ENCODE measurements around the gene SLIT3.

SLIT3 gene

DNA sequence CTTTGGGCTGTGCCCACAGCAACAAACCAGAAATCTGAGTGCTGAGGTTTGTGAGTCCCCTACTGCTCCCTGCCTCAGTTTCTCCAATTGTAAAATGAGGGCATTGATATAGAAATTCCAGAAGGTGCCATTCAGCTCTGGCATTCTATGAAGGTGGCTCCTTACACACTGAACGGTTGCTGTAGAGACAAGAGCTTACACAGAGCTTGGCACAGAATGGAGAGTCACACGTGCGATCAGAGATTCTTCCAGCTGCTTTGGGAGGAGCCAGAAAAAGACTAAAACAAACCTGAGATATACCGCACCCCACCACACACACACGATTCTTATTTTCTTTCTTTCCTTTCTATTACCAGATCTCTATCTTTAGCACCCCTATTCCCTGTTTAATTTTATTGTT is 122.7 kb downstream of the SLIT3 start:
- DNase-seq (ENCODE audit: low read depth in 1 of 2, low spot score in 1 of 2): no peak

- DNase-seq (ENCODE audit: low read depth in 1 of 2, low spot score in 1 of 2): no peak
Observed at GRCh38 chr5:169176709-169177694, 123.9 kb downstream of the SLIT3 start.

DNA sequence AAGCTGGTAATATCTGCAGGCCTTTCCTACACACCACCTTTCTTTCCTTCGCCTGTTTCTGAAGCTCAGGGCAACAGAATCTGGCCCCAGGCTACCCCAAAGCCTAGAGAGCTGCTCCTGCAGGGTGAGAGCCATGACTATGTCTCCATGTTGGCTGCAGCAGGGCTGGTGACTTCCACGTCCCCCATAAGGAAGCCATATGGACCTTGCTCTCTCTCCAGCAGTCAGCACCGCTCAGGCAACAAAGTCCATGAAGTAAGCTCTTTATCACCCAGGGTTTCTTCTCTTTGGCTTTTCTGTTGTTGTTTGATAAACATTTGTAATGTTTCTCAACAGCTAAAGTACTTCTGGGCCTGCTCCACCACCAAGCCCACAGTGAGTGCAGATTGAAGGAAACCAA is 125.2 kb downstream of the SLIT3 start:
- DNase-seq (ENCODE audit: low read depth in 1 of 2, low spot score in 1 of 2): no peak

GRCh38 chr5:169174923-169175322 is 126.0 kb downstream of the SLIT3 start:
- DNase-seq (ENCODE audit: low read depth in 1 of 2, low spot score in 1 of 2): no peak

- DNase-seq (ENCODE audit: low read depth in 1 of 2, low spot score in 1 of 2): no peak
Observed at GRCh38 chr5:169173372-169173771, 127.6 kb downstream of the SLIT3 start.

DNA sequence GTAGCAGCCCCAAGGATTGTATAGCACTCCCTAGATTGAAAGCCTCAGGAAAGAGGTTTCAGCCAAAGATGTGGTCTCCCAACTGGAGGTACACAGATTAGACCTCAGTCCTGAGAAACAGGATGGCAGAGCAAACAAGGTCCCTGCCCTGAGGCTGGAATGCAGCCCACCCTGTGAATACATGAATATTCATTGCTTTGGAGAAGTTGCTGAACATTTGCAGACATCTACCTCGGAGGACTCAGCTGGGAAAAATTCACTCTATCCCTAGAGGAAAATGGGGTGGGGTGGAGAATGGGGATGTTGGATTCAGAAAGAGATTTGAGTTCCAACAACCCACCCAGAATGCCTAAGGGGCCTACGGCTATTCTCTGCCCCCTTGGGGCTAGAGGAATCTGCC is 129.4 kb downstream of the SLIT3 start:
- no peak for DNase-seq (ENCODE audit: low read depth in 1 of 2, low spot score in 1 of 2)

DNA sequence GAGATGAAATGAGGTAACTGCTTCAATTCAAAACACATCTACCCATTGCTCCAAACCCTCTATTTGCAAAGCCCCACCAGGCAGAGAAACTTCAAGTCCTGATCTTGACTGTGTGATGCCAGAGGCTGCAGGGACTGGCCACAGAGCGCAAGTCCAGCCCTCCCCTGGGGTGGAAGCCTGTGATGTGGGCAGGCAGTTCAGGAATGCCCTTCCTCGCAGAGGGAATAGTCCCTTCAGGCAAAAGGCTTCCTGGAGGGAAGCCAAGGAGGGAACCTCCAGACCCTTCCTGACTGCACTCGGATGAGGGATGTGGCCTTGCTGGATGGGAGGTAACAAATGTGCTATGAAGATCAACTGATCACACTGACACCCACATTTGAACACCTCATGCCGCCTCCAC is 131.2 kb downstream of the SLIT3 start:
- no peak for DNase-seq (ENCODE audit: low read depth in 1 of 2, low spot score in 1 of 2)

DNA sequence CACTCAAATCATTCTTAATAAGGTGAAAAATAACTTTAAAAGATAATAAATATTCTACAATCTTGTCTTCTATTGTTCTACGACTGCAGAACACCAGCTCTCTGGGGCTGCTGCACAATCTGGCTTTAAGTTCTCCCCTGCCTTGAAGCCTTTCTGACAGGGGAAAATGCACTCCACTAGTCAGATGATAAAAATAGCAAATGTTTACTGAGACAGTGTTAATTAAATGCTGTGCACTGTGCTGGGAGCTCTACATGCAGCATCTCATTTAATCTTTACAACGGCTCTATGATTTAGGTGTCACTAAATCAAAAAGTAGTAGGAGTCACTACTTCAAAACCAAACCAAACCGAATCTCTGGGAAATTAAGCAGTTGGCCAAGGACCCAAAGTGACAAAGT is 132.7 kb downstream of the SLIT3 start:
- no peak for DNase-seq (ENCODE audit: low read depth in 1 of 2, low spot score in 1 of 2)

DNA sequence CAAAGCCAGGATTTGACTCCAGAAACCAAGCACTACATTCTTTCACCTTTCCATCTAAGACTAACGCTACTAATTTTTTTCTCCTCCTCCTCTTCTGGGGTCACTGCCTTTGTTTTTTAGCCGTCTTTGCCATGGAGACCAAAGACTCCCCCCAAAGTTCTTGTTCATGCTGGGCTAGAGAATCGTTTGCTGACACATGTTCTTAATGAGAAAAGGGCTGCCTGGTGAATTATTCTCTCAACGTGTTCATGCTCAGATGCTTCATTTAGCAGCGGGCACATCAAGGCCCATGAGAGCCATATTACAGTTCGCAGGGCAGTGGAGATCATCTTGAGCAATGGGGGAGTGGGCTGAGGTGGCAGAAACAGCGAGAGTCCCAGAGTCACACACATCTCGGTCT is 134.9 kb downstream of the SLIT3 start:
- DNase-seq (ENCODE audit: low read depth in 1 of 2, low spot score in 1 of 2): no peak

DNA sequence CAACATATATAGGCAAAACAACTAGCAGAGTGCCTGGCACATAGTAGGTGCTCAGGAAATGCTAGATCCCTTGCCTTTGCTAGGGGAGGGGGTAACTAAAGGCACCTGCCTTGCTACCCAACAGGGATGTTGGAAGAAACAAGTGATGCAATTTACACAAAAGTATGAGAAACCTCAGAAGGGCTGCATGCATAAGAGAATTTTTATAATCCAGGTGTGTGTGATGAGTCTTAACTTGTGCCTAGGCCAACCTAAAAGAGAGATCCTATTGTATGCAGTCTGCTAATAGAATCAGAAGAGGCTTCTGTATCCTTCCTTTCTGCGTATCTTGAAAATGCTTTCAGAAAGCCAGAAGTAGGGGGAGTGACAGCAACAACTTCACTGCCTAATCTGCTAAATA is 135.9 kb downstream of the SLIT3 start:
- no peak for DNase-seq (ENCODE audit: low read depth in 1 of 2, low spot score in 1 of 2)

DNA sequence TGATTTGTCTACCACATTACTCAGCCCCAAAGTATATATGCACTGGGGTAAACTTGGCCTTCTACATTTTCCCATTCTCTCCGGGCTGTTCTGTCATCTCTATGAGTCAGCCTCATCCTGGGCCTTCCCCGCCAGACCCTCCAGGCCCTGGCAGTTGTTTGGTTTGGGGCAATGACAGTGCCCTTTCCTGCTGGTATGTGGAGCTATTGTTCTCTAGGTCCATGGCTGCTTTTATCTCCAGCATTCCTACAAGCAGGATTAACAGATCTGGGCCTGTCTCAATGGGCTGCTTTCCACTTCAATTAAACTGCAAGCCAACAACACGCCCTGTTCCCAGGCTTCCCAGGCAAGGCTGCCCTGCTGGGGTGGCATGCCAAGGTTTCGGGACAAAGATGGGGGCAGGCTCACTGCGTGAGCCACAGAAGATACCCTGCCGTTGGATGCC is 136.4 kb downstream of the SLIT3 start:
- DNase-seq (ENCODE audit: low read depth in 1 of 2, low spot score in 1 of 2): no peak

DNA sequence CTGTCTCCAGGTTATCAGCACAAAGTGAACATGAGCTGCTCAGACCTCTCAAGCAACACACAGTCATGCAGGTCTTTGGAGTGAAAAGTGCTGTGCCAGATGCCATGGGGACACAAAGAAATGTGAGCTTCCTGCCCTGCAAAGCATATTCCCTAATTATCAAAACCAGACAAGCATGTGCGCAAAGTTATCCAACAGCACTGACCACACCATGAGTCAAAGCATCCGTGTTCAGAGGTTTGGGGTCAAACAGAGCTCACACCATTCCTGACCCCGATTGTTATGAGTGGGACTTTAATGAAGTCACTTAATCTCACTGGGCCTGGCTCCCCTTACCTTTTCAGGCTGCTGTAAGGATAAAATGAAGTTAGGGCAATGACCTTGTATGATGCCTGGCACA is 138.5 kb downstream of the SLIT3 start:
- no peak for DNase-seq (ENCODE audit: low read depth in 1 of 2, low spot score in 1 of 2)

- DNase-seq (ENCODE audit: low read depth in 1 of 2, low spot score in 1 of 2): no peak
Observed at GRCh38 chr5:169161022-169161680, 139.8 kb downstream of the SLIT3 start.

- no peak for DNase-seq (ENCODE audit: low read depth in 1 of 2, low spot score in 1 of 2)
Observed at GRCh38 chr5:169160405-169160901, 140.5 kb downstream of the SLIT3 start.

GRCh38 chr5:169158764-169159163 is 142.2 kb downstream of the SLIT3 start:
- no peak for DNase-seq (ENCODE audit: low read depth in 1 of 2, low spot score in 1 of 2)

DNA sequence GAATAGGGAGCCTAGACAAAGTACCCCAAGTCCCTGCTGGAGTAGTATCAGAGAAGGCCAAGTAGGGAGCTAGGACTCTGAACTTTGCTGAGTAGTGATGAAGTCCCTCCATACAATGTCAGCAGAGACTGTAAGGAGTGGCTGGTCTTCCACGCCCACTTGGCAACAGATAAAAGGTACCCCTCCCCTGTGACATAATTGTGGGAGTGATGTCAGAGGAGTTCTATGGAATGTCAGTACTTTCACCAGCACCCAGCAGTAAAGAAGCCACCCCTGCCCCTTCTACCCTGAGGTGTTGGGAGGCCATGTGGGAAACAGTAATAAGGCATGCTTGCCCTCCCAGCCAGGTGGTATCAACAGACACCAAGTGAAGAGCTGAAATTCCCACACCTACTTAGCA is 143.9 kb downstream of the SLIT3 start:
- DNase-seq (ENCODE audit: low read depth in 1 of 2, low spot score in 1 of 2): no peak

GRCh38 chr5:169154679-169155078 is 146.3 kb downstream of the SLIT3 start:
- no peak for DNase-seq (ENCODE audit: low read depth in 1 of 2, low spot score in 1 of 2)

DNA sequence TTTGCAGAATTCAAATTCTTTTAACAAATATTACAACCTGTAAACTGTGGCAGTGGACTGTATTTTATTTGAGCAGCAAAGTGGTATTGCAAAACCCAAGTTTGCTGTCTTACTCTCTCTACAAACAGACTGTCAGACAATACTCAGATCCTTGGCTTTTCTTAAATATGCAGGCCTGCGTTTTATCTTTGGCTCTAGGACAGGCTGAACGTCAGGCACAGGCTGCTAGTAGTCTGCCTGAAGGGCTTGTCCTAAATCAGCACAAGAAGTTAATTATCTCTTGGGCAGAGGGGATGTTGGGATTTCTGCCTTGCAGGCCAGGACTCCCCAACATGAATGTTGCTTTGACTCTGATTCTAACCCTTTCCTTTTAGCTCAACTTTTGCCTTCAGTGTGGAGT is 147.5 kb downstream of the SLIT3 start:
- no peak for DNase-seq (ENCODE audit: low read depth in 1 of 2, low spot score in 1 of 2)

DNA sequence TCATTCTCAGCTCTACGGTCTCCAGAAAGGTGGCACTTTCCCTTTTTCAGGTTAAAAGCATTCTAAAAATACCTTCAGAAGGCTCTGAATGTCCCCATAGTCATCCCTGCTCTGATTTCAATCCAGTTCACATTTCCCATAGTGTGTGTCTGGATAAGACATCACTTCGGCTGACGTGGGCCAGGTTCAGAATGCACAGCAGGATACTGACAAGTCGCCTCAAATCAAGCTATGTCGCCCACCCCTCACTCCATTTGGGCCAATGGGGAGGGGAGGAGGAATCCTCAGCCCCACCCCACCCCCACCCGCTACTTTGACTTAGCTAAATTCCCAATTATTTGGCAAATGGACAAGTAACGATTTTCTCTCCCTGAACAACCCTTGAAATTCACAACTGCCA is 148.0 kb downstream of the SLIT3 start:
- no peak for DNase-seq (ENCODE audit: low read depth in 1 of 2, low spot score in 1 of 2)

- DNase-seq (ENCODE audit: low read depth in 1 of 2, low spot score in 1 of 2): no peak
Observed at GRCh38 chr5:169152453-169152852, 148.5 kb downstream of the SLIT3 start.

GRCh38 chr5:169151051-169151805 is 149.7 kb downstream of the SLIT3 start:
- no peak for DNase-seq (ENCODE audit: low read depth in 1 of 2, low spot score in 1 of 2)

DNA sequence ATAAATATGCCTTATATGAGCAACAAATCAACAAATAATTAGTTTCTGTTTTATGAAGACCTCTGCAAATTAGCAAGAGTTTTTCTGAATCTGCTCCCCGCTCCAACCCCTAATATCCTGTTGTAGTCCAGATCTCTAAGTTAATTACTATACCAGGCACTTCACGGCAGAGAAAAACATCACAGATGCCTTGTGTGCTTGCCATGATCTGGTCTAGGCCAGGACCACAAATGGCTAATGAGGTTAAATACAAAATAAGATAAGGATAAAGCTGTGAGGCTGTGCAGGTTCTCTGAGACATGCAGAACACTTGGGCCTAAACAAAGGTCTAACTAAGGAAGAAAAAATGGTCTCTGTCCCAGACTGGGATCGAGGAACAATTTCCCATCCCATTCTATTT is 150.8 kb downstream of the SLIT3 start:
- DNase-seq (ENCODE audit: low read depth in 1 of 2, low spot score in 1 of 2): no peak

All from stimulated activated CD4-positive, alpha-beta T cell treated with anti-CD3 and anti-CD28 coated beads, Interleukin-15, amount 100 ng/mL, for 1 hour (primary cell).